ENCODE results near the gene TLCD5.
A peak's percentile ranks its signal among the peaks of the same experiment; 100 is the strongest.

Gene TLCD5

GRCh38 chr11:120365512-120365911 is 40.4 kb downstream of the TLCD5 start:
- POLR2A ChIA-PET = no interaction called here
- CTCF ChIA-PET = no interaction called here
- H3K36me3 ChIP-seq (ENCODE audit: control insufficient read depth in 2 of 2, insufficient read depth in 1 of 2, low read length in 2 of 2) = no peaks in the 10 kb centered on the region
- H3K27ac ChIP-seq (ENCODE audit: extremely low read depth, low read depth, low read length) = no peak overlapping the region
- H3K4me1 ChIP-seq (ENCODE audit: control insufficient read depth, insufficient read depth, low read length) = no peaks in the 10 kb centered on the region
- H3K9me3 ChIP-seq (ENCODE audit: control insufficient read depth, insufficient read depth, low read depth, low read length) = no peaks in the 10 kb centered on the region
- TF ChIP-seq ZNF391 (tag by site-specific recombination; IDR thresholded peaks at IDR 0.05; ENCODE audit: borderline replicate concordance, low read depth) (no peak), ZNF513 (tag by site-specific recombination; IDR thresholded peaks at IDR 0.05) (no peak), YY1 (tag by site-specific recombination; IDR thresholded peaks at IDR 0.05) (no peak), ZNF184 (tag by site-specific recombination; IDR thresholded peaks at IDR 0.05) (no peak), ZNF501 (tag by site-specific recombination; IDR thresholded peaks at IDR 0.05) (no peak)
- no peak overlapping the region for H3K4me3 ChIP-seq (ENCODE audit: low read depth, low read length)

GRCh38 chr11:120372296-120372695 is 47.2 kb downstream of the TLCD5 start:
- Histone ChIP-seq H3K9me3 (ENCODE audit: control insufficient read depth, insufficient read depth, low read depth, low read length) (no peaks in the 10 kb centered on the region), H3K4me1 (ENCODE audit: control insufficient read depth, insufficient read depth, low read length) (peaks cover 3% of the 10 kb centered on the region), H3K27ac (ENCODE audit: extremely low read depth, low read depth, low read length) (no peak overlapping the region), H3K36me3 (ENCODE audit: control insufficient read depth in 2 of 2, insufficient read depth in 1 of 2, low read length in 2 of 2) (no peaks in the 10 kb centered on the region), H3K4me3 (ENCODE audit: low read depth, low read length) (no peak overlapping the region)
- POLR2A ChIA-PET = no interaction called here
- CTCF ChIA-PET = interaction anchor here (0.6 to 1.3 kb wide), 3 partner anchors 13 to 752 kb away, joined by 3 to 4 read pairs (median 4); no protein-coding TSS in a partner anchor
- TF ChIP-seq PRDM2 (tag by site-specific recombination; IDR thresholded peaks at IDR 0.05; ENCODE audit: borderline replicate concordance) = no peak
- TF ChIP-seq ZNF792 (tag by site-specific recombination; IDR thresholded peaks at IDR 0.05) = no peak
- no peak for TF ChIP-seq ZNF366 (tag by site-specific recombination; conservative IDR thresholded peaks at IDR 0.05)

- TF ChIP-seq PRDM6 (tag by site-specific recombination; IDR thresholded peaks at IDR 0.05) = peak; percentile 43; the same call in 1 of the 2 replicates
- TF ChIP-seq ZNF580 (tag by site-specific recombination; IDR thresholded peaks at IDR 0.05) = no peak
- no peaks in the 10 kb centered on the region for H3K36me3 ChIP-seq (ENCODE audit: control insufficient read depth in 2 of 2, insufficient read depth in 1 of 2, low read length in 2 of 2)
- peaks cover 3% of the 10 kb centered on the region for H3K4me1 ChIP-seq (ENCODE audit: control insufficient read depth, insufficient read depth, low read length)
- no peak overlapping the region for H3K4me3 ChIP-seq (ENCODE audit: low read depth, low read length)
- CTCF ChIA-PET = interaction anchor here (0.6 kb wide), 1 partner anchor 1909 kb away, joined by 3 read pairs; no protein-coding TSS in a partner anchor
- POLR2A ChIA-PET = no interaction called here
- no peak overlapping the region for H3K27ac ChIP-seq (ENCODE audit: extremely low read depth, low read depth, low read length)
- no peaks in the 10 kb centered on the region for H3K9me3 ChIP-seq (ENCODE audit: control insufficient read depth, insufficient read depth, low read depth, low read length)
These were observed 50.0 kb downstream of the TLCD5 start for GRCh38 chr11:120375076-120375475.

Data from HEK293 (cell line).